ENCODE results near the gene SPATA21. TPM values are rescaled to one million over a fixed set of nuclear protein-coding genes. Genes with fewer than 3 reads are reported as not detected.
A peak's percentile ranks its signal among the peaks of the same experiment; 100 is the strongest.
"Not testable (repeated sequence)": the region's sequence is repeated elsewhere in the genome, so short reads cannot be mapped to it uniquely, and the experiment has no call there.

SPATA21 gene
- total RNA-seq, 3 donors from 2014 or later (not counting 1 experiment from before 2014, with no cell fraction given): 0.35 to 0.55 (median 0.36) TPM

- H3K27me3 ChIP-seq (ENCODE audit: control insufficient read depth, insufficient read depth, low read length): no peaks in the 10 kb centered on the region
- peak within 1 kb of the TSS; percentile 96 for H3K4me3 Mint-ChIP-seq
- H3K9me3 Mint-ChIP-seq: no peaks in the 10 kb centered on the region
- WGBS (ENCODE audit: insufficient coverage): under 1% methylated on average over 23 of the region's 24 CpGs
- DNase-seq (peak; percentile 89 to 99), ATAC-seq (peak; percentile 83 to 95 (median 85))
- H3K36me3 ChIP-seq (ENCODE audit: control insufficient read depth, insufficient read depth, low read length): no peaks in the 10 kb centered on the region
- no peaks in the 10 kb centered on the region for H3K9me3 ChIP-seq (ENCODE audit: control insufficient read depth, insufficient read depth, low read length)
- intact Hi-C loops (cut with micrococcal nuclease): loop anchor here (1.0 to 10.0 kb wide), 5 partner anchors 14 to 532 kb away; partner anchors contain the start of genes FBXO42, NECAP2 and RNU1-2
- H3K27me3 Mint-ChIP-seq (ENCODE audit: low read depth in 2 of 2): no peaks in the 10 kb centered on the region
- H3K4me3 ChIP-seq (ENCODE audit: low read length): peak within 1 kb of the TSS; percentile 90
- H3K36me3 Mint-ChIP-seq: no peaks in the 10 kb centered on the region
- H3K27ac ChIP-seq (ENCODE audit: low read length): peak within 1 kb of the TSS; percentile 98
- peak within 1 kb of the TSS; percentile 98 to 99 for H3K27ac Mint-ChIP-seq
- peaks cover 10% of the 10 kb centered on the region for H3K4me1 ChIP-seq (ENCODE audit: control insufficient read depth, insufficient read depth, low read length)
- no peak for TF ChIP-seq CTCF (IDR thresholded peaks at IDR 0.05)
- H3K4me1 Mint-ChIP-seq: peaks cover 21 to 23% of the 10 kb centered on the region in 2 donors
Measured at GRCh38 chr1:16366722-16367257, 70.4 kb downstream of the SPATA21 start, which contains the start of gene SZRD1. SZRD1 (plus strand) TSS chr1:16367242; CDS start chr1:16367258, 16 bp downstream.

- H3K27ac ChIP-seq (ENCODE audit: low read length); H3K27me3 Mint-ChIP-seq (ENCODE audit: low read depth in 2 of 2); H3K4me3 ChIP-seq (ENCODE audit: low read length); H3K9me3 Mint-ChIP-seq; H3K36me3 Mint-ChIP-seq; H3K36me3 ChIP-seq (ENCODE audit: control insufficient read depth, insufficient read depth, low read length); H3K4me3 Mint-ChIP-seq; ATAC-seq; H3K27me3 ChIP-seq (ENCODE audit: control insufficient read depth, insufficient read depth, low read length); H3K9me3 ChIP-seq (ENCODE audit: control insufficient read depth, insufficient read depth, low read length); DNase-seq; H3K27ac Mint-ChIP-seq; H3K4me1 ChIP-seq (ENCODE audit: control insufficient read depth, insufficient read depth, low read length): not testable (repeated sequence)
- WGBS (ENCODE audit: insufficient coverage): 71% methylated on average over 2 of the region's 3 CpGs
- peaks cover 18% of the 10 kb centered on the region in 2 donors for H3K4me1 Mint-ChIP-seq
- intact Hi-C loops (cut with micrococcal nuclease): loop anchor here (5.0 to 10.0 kb wide), 2 partner anchors 530 to 532 kb away; partner anchors contain the start of gene RNU1-2
Measured at GRCh38 chr1:16365146-16365498, 72.1 kb downstream of the SPATA21 start.

GRCh38 chr1:16356867-16357266, 80.4 kb downstream of the SPATA21 start:
- Histone ChIP-seq H3K9me3 (ENCODE audit: control insufficient read depth, insufficient read depth, low read length) (no peaks in the 10 kb centered on the region), H3K4me3 (ENCODE audit: low read length) (no peak overlapping the region), H3K27me3 (ENCODE audit: control insufficient read depth, insufficient read depth, low read length) (no peaks in the 10 kb centered on the region), H3K4me1 (ENCODE audit: control insufficient read depth, insufficient read depth, low read length) (peaks cover 11% of the 10 kb centered on the region), H3K27ac (ENCODE audit: low read length) (no peak overlapping the region), H3K36me3 (ENCODE audit: control insufficient read depth, insufficient read depth, low read length) (no peaks in the 10 kb centered on the region)
- H3K9me3 Mint-ChIP-seq: no peaks in the 10 kb centered on the region
- no peaks in the 10 kb centered on the region for H3K27me3 Mint-ChIP-seq (ENCODE audit: low read depth in 2 of 2)
- no peak overlapping the region for H3K27ac Mint-ChIP-seq
- no peak overlapping the region for H3K4me3 Mint-ChIP-seq
- ATAC-seq: no peak
- TF ChIP-seq CTCF (IDR thresholded peaks at IDR 0.05): no peak
- WGBS (ENCODE audit: insufficient coverage): 90% methylated on average over 1 of the region's 3 CpGs
- no peaks in the 10 kb centered on the region for H3K36me3 Mint-ChIP-seq
- no peak for DNase-seq
- intact Hi-C loops (cut with micrococcal nuclease): no loop called here
- peaks cover 9 to 16% of the 10 kb centered on the region in 2 donors for H3K4me1 Mint-ChIP-seq

- H3K9me3 Mint-ChIP-seq: no peaks in the 10 kb centered on the region
- H3K36me3 Mint-ChIP-seq: no peaks in the 10 kb centered on the region
Measured at GRCh38 chr1:16354619-16355018, 82.6 kb downstream of the SPATA21 start.

More at GRCh38 chr1:16354619-16355018, 82.6 kb downstream of the SPATA21 start:
- Mint-ChIP-seq H3K27ac (peak overlapping the region in 1 of 2 donors; percentile 89), H3K27me3 (ENCODE audit: low read depth in 2 of 2) (no peaks in the 10 kb centered on the region), H3K4me1 (peaks cover 30 to 38% of the 10 kb centered on the region in 2 donors), H3K4me3 (peak overlapping the region; percentile 35)
- Histone ChIP-seq H3K9me3 (ENCODE audit: control insufficient read depth, insufficient read depth, low read length) (no peaks in the 10 kb centered on the region), H3K27me3 (ENCODE audit: control insufficient read depth, insufficient read depth, low read length) (no peaks in the 10 kb centered on the region), H3K4me3 (ENCODE audit: low read length) (no peak overlapping the region), H3K27ac (ENCODE audit: low read length) (no peak overlapping the region), H3K36me3 (ENCODE audit: control insufficient read depth, insufficient read depth, low read length) (no peaks in the 10 kb centered on the region), H3K4me1 (ENCODE audit: control insufficient read depth, insufficient read depth, low read length) (peaks cover 24% of the 10 kb centered on the region)
- ATAC-seq (no peak), DNase-seq (no peak)
- no peak for TF ChIP-seq CTCF (IDR thresholded peaks at IDR 0.05)
- WGBS (ENCODE audit: insufficient coverage): 100% methylated on average over 1 of the region's 2 CpGs
- intact Hi-C loops (cut with micrococcal nuclease): no loop called here

Measured in natural killer cell (primary cell).